Neural cell (in vitro differentiated cells): ENCODE data around the gene DOCK7.

Experiments
- CTCF ChIP-seq: fragments of 450-650 bp; IDR thresholded peaks from 2 replicates; pipeline ENCODE4 v1.5.1; 2014; ENCODE audit warnings: antibody characterized with exemption, mild to moderate bottlenecking, moderate library complexity; ENCODE audit not compliant: poor library complexity, severe bottlenecking
- EP300 ChIP-seq: fragments of 450-650 bp; conservative IDR thresholded peaks from 2 replicates; pipeline ENCODE4 v1.6.1; 2014; ENCODE audit warnings: antibody characterized with exemption, mild to moderate bottlenecking, moderate library complexity; ENCODE audit not compliant: poor library complexity, severe bottlenecking
- EZH2 ChIP-seq: fragments of 200-600, 300-800 bp; shearing (Covaris generic), sonication (generic); IDR thresholded peaks from 2 replicates; pipeline ENCODE4 v1.6.1; 2014; ENCODE audit warnings: antibody characterized with exemption, low read length, borderline replicate concordance, mild to moderate bottlenecking; ENCODE audit not compliant: insufficient read depth, poor library complexity, severe bottlenecking
- MXI1 ChIP-seq: fragments of 450-650 bp; conservative IDR thresholded peaks from 2 replicates; pipeline ENCODE4 v1.6.1; 2014; ENCODE audit warnings: antibody characterized with exemption, mild to moderate bottlenecking; ENCODE audit not compliant: poor library complexity, severe bottlenecking
- POLR2AphosphoS5 ChIP-seq: IDR thresholded peaks from 2 replicates; pipeline ENCODE4 v1.6.1; 2012
- RAD21 ChIP-seq: fragments of 450-650 bp; conservative IDR thresholded peaks from 2 replicates; pipeline ENCODE4 v1.6.1; 2014; ENCODE audit warnings: antibody characterized with exemption, mild to moderate bottlenecking, moderate library complexity
- TAF1 ChIP-seq: IDR thresholded peaks from 2 replicates; pipeline ENCODE4 v1.6.1; 2012; ENCODE audit warnings: low read depth
- TF ChIP-seq, protein P1 (sequence below): IDR thresholded peaks from 2 replicates; pipeline ENCODE4 v1.6.1; 2012; ENCODE audit warnings: borderline replicate concordance

GRCh38 chr1:62509028-62509427, 179.2 kb downstream of the DOCK7 start:
- TF ChIP-seq CTCF (no peak), EP300 (no peak), POLR2AphosphoS5 (no peak), MXI1 (no peak), EZH2 (no peak), RAD21 (no peak), TAF1 (no peak)
- TF ChIP-seq, protein P1, sequence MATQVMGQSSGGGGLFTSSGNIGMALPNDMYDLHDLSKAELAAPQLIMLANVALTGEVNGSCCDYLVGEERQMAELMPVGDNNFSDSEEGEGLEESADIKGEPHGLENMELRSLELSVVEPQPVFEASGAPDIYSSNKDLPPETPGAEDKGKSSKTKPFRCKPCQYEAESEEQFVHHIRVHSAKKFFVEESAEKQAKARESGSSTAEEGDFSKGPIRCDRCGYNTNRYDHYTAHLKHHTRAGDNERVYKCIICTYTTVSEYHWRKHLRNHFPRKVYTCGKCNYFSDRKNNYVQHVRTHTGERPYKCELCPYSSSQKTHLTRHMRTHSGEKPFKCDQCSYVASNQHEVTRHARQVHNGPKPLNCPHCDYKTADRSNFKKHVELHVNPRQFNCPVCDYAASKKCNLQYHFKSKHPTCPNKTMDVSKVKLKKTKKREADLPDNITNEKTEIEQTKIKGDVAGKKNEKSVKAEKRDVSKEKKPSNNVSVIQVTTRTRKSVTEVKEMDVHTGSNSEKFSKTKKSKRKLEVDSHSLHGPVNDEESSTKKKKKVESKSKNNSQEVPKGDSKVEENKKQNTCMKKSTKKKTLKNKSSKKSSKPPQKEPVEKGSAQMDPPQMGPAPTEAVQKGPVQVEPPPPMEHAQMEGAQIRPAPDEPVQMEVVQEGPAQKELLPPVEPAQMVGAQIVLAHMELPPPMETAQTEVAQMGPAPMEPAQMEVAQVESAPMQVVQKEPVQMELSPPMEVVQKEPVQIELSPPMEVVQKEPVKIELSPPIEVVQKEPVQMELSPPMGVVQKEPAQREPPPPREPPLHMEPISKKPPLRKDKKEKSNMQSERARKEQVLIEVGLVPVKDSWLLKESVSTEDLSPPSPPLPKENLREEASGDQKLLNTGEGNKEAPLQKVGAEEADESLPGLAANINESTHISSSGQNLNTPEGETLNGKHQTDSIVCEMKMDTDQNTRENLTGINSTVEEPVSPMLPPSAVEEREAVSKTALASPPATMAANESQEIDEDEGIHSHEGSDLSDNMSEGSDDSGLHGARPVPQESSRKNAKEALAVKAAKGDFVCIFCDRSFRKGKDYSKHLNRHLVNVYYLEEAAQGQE: no peak
